Bone marrow (tissue), 2 donors: Measurements from ENCODE around the gene RGS7.
"Not testable (repeated sequence)": the region's sequence is repeated elsewhere in the genome, so short reads cannot be mapped to it uniquely, and the experiment has no call there.

ENCODE experiments used
- DNase-seq, 2 donors: peaks; one replicate each; lab custom pipeline; 2025; lab: John Stamatoyannopoulos, UW

RGS7 gene

GRCh38 chr1:241271427-241271826 is 85.6 kb downstream of the RGS7 start:
- DNase-seq, result no peak

GRCh38 chr1:241270016-241270415 is 87.0 kb downstream of the RGS7 start:
- no peak for DNase-seq

- no peak for DNase-seq
Observed at GRCh38 chr1:241269116-241269515, 87.9 kb downstream of the RGS7 start.

- no peak for DNase-seq
Observed at GRCh38 chr1:241266121-241266520, 90.9 kb downstream of the RGS7 start.

- DNase-seq, result no peak
Observed at GRCh38 chr1:241265428-241265827, 91.6 kb downstream of the RGS7 start.

GRCh38 chr1:241263346-241263745 is 93.7 kb downstream of the RGS7 start:
- DNase-seq, result no peak

GRCh38 chr1:241253471-241253870 is 103.5 kb downstream of the RGS7 start:
- DNase-seq, result no peak

GRCh38 chr1:241250465-241250864 is 106.5 kb downstream of the RGS7 start:
- no peak for DNase-seq

GRCh38 chr1:241240069-241240468 is 116.9 kb downstream of the RGS7 start:
- no peak for DNase-seq

- no peak for DNase-seq
Observed at GRCh38 chr1:241237873-241238272, 119.1 kb downstream of the RGS7 start.

- no peak for DNase-seq
Observed at GRCh38 chr1:241235256-241235897, 121.6 kb downstream of the RGS7 start.

GRCh38 chr1:241229711-241230110 is 127.3 kb downstream of the RGS7 start:
- no peak for DNase-seq

- no peak for DNase-seq
Observed at GRCh38 chr1:241229216-241229615, 127.8 kb downstream of the RGS7 start.

GRCh38 chr1:241228339-241228738 is 128.7 kb downstream of the RGS7 start:
- DNase-seq, result no peak

GRCh38 chr1:241225741-241226140 is 131.3 kb downstream of the RGS7 start:
- no peak for DNase-seq

GRCh38 chr1:241224189-241224588 is 132.8 kb downstream of the RGS7 start:
- not testable (repeated sequence) for DNase-seq

GRCh38 chr1:241222813-241223212 is 134.2 kb downstream of the RGS7 start:
- DNase-seq, result not testable (repeated sequence)

GRCh38 chr1:241221319-241221718 is 135.7 kb downstream of the RGS7 start:
- DNase-seq, result no peak

- DNase-seq, result not testable (repeated sequence)
Observed at GRCh38 chr1:241220913-241221312, 136.1 kb downstream of the RGS7 start.

GRCh38 chr1:241219449-241219848 is 137.6 kb downstream of the RGS7 start:
- no peak for DNase-seq

- no peak for DNase-seq
Observed at GRCh38 chr1:241217516-241217915, 139.5 kb downstream of the RGS7 start.

- no peak for DNase-seq
Observed at GRCh38 chr1:241215683-241216082, 141.3 kb downstream of the RGS7 start.

- no peak for DNase-seq
Observed at GRCh38 chr1:241215203-241215602, 141.8 kb downstream of the RGS7 start.

- no peak for DNase-seq
Observed at GRCh38 chr1:241213139-241213538, 143.9 kb downstream of the RGS7 start.
